Posterior vena cava (tissue), 2 donors: ENCODE measurements around the gene CFAP57. TPM values are rescaled to one million over a fixed set of nuclear protein-coding genes. Genes with fewer than 3 reads are reported as not detected.
"Not testable (repeated sequence)": the region's sequence is repeated elsewhere in the genome, so short reads cannot be mapped to it uniquely, and the experiment has no call there.

Experiments
- DNase-seq: peaks from one replicate; pipeline ENCODE4 v3.0.0-alpha.2; 2020; ENCODE audit warnings: low spot score
- intact Hi-C, 2 donors: fragments of 100-400 bp; cut with DNase I; formaldehyde crosslinking; loops; one replicate each; pipeline versions ENCODE4 v1.14.1 to v1.14.2; 2022 to 2023
- total RNA-seq, 2 donors: library from RNA; stranded (reverse); fragmentation: NEBNext Ultra II Directional; extraction: Animal tissue kit (Norgen Biotek cat#: 25700); gene quantifications; one replicate each; pipeline ENCODE4 v1.2.1, GENCODE V29; 2021
- donor health status: DM: yes; HTN: yes; CAD: no.
- donor health status: DM: yes; HTN: yes; CAD: no.

Gene CFAP57
- total RNA-seq, 2 donors from 2014 or later, result 0.09 TPM; not detected in 1

- intact Hi-C loops, result no loop called here
These were observed 6.4 kb upstream of the CFAP57 start for GRCh38 chr1:43165765-43166164.

GRCh38 chr1:43171312-43171875, 736 bp upstream of the CFAP57 start:
- DNase-seq, result no peak
- intact Hi-C loops, result loop anchor here in 1 of 2 donors (10.0 kb wide), 1 partner anchor 1173 kb away; no protein-coding TSS in a partner anchor

More at GRCh38 chr1:43165765-43166164, 6.4 kb upstream of the CFAP57 start:
- no peak for DNase-seq

GRCh38 chr1:43172527-43172972, 420 bp downstream of the CFAP57 start:
- intact Hi-C loops, result loop anchor here in 1 of 2 donors (10.0 kb wide), 1 partner anchor 1172 kb away; no protein-coding TSS in a partner anchor

GRCh38 chr1:43174873-43175272, 2.7 kb downstream of the CFAP57 start:
- intact Hi-C loops, result loop anchor here in 1 of 2 donors (10.0 kb wide), 1 partner anchor 1170 kb away; no protein-coding TSS in a partner anchor
- DNase-seq, result no peak

More at GRCh38 chr1:43172527-43172972, 420 bp downstream of the CFAP57 start:
- DNase-seq, result peak; percentile 93

GRCh38 chr1:43177691-43178090, 5.6 kb downstream of the CFAP57 start:
- no peak for DNase-seq
- intact Hi-C loops, result loop anchor here in 1 of 2 donors (10.0 kb wide), 1 partner anchor 1167 kb away; no protein-coding TSS in a partner anchor

- no peak for DNase-seq
- intact Hi-C loops, result no loop called here
These were observed 12.3 kb downstream of the CFAP57 start for GRCh38 chr1:43184388-43184787.

GRCh38 chr1:43184995-43185394, 12.9 kb downstream of the CFAP57 start:
- intact Hi-C loops, result no loop called here
- DNase-seq, result no peak

- intact Hi-C loops, result no loop called here
- no peak for DNase-seq
These were observed 16.0 kb downstream of the CFAP57 start for GRCh38 chr1:43188106-43188505.

GRCh38 chr1:43194509-43194908, 22.4 kb downstream of the CFAP57 start:
- intact Hi-C loops, result no loop called here
- DNase-seq, result no peak

- no peak for DNase-seq
- intact Hi-C loops, result no loop called here
These were observed 25.4 kb downstream of the CFAP57 start for GRCh38 chr1:43197343-43198127.

GRCh38 chr1:43199093-43199726, 27.1 kb downstream of the CFAP57 start:
- intact Hi-C loops, result no loop called here
- DNase-seq, result no peak

- intact Hi-C loops, result no loop called here
- DNase-seq, result no peak
These were observed 31.7 kb downstream of the CFAP57 start for GRCh38 chr1:43203859-43204258.

- no peak for DNase-seq
- intact Hi-C loops, result no loop called here
These were observed 32.3 kb downstream of the CFAP57 start for GRCh38 chr1:43204394-43204793.

GRCh38 chr1:43205671-43206070, 33.5 kb downstream of the CFAP57 start:
- DNase-seq, result no peak
- intact Hi-C loops, result no loop called here

GRCh38 chr1:43206600-43207228, 34.6 kb downstream of the CFAP57 start:
- intact Hi-C loops, result no loop called here
- no peak for DNase-seq

- intact Hi-C loops, result no loop called here
- no peak for DNase-seq
These were observed 35.2 kb downstream of the CFAP57 start for GRCh38 chr1:43207229-43207853.

- intact Hi-C loops, DNase-seq: not testable (repeated sequence)
These were observed 36.1 kb downstream of the CFAP57 start for GRCh38 chr1:43208277-43208676.

- intact Hi-C loops, result no loop called here
- DNase-seq, result no peak
These were observed 42.6 kb downstream of the CFAP57 start for GRCh38 chr1:43214501-43215444.
